SK-N-SH treated with all-trans-retinoic acid at 6 μM for 48 hours (cell line): ENCODE results near the gene CDCA7L.

Source experiments
- BACH2 ChIP-seq: fragments of 250-450 bp; sonication (Bioruptor Pico); IDR thresholded peaks from 2 replicates; pipeline ENCODE4 v1.9.0; 2021; ENCODE audit warnings: mild to moderate bottlenecking, borderline replicate concordance
- OSR1 ChIP-seq: fragments of 250-450 bp; sonication (Bioruptor Pico); IDR thresholded peaks from 2 replicates; pipeline ENCODE4 v1.8.0; 2022; ENCODE audit warnings: moderate library complexity, mild to moderate bottlenecking, inconsistent platforms
- RARB ChIP-seq: fragments of 250-450 bp; sonication (Bioruptor Pico); IDR thresholded peaks from 2 replicates; pipeline ENCODE4 v1.8.0; 2021; ENCODE audit warnings: mild to moderate bottlenecking, moderate library complexity
- SNAI2 ChIP-seq: fragments of 250-450 bp; sonication (Bioruptor Pico); IDR thresholded peaks from 2 replicates; pipeline ENCODE4 v1.5.0; 2020; ENCODE audit warnings: mild to moderate bottlenecking, moderate library complexity
- ZC3H10 ChIP-seq: fragments of 250-450 bp; sonication (Bioruptor Pico); IDR thresholded peaks from 2 replicates; pipeline ENCODE4 v1.5.1; 2021; ENCODE audit warnings: mild to moderate bottlenecking, moderate library complexity
- ZFP30 ChIP-seq: fragments of 450-650 bp; formaldehyde crosslinking; IDR thresholded peaks from 2 replicates; pipeline ENCODE4 v1.5.0; 2022; ENCODE audit warnings: mild to moderate bottlenecking, moderate library complexity
- TF ChIP-seq, protein P1 (sequence below): fragments of 250-450 bp; sonication (Bioruptor Pico); IDR thresholded peaks from 2 replicates; pipeline ENCODE4 v1.5.0; 2020; ENCODE audit warnings: mild to moderate bottlenecking, moderate library complexity
- TF ChIP-seq, protein P2 (sequence below): fragments of 250-450 bp; sonication (Bioruptor Pico); IDR thresholded peaks from 2 replicates; pipeline ENCODE4 v1.8.0; 2020; ENCODE audit warnings: mild to moderate bottlenecking, moderate library complexity, borderline replicate concordance
- TF ChIP-seq, protein P3 (sequence below): fragments of 250-450 bp; sonication (Bioruptor Pico); IDR thresholded peaks from 2 replicates; pipeline ENCODE4 v1.5.1; 2021; ENCODE audit warnings: mild to moderate bottlenecking, moderate library complexity

DNA sequence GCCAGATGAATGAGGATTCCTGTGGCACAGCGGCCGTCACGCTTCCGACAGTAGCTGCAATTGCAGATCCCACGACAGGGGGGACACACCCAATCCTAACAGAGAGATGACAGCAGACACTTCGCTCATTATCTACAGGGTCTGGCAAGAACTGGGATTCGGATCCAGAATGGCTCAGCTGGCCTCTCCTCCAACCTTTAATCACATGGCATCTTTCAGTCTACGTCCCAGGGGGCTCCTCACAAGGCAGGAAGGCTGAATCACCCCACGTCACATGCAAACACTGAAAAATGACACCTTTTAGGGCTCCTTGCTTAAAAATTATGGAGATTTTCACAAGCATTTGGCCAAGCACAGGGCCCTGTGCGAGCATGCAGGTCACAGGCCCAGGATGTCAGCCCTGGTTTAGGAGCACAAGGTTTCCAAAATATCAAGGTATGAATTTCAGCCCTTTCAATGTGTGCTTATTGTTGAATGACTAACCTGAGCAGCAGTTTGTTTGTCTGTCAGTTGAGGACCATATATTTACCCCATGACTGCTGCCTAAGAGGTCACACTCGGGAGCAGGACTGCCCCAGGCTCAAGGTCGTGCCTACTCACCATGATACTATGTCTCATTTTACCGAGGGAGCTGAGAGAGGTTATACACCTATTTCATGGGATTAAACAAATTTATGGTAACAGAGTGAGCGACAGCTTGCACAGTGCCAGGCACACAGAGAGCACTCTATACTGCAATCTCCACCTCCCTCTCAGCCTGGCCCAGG is 42.5 kb downstream of the CDCA7L start:
- no peak for TF ChIP-seq ZC3H10 (CRISPR knock-in tag)
- TF ChIP-seq, protein P1, sequence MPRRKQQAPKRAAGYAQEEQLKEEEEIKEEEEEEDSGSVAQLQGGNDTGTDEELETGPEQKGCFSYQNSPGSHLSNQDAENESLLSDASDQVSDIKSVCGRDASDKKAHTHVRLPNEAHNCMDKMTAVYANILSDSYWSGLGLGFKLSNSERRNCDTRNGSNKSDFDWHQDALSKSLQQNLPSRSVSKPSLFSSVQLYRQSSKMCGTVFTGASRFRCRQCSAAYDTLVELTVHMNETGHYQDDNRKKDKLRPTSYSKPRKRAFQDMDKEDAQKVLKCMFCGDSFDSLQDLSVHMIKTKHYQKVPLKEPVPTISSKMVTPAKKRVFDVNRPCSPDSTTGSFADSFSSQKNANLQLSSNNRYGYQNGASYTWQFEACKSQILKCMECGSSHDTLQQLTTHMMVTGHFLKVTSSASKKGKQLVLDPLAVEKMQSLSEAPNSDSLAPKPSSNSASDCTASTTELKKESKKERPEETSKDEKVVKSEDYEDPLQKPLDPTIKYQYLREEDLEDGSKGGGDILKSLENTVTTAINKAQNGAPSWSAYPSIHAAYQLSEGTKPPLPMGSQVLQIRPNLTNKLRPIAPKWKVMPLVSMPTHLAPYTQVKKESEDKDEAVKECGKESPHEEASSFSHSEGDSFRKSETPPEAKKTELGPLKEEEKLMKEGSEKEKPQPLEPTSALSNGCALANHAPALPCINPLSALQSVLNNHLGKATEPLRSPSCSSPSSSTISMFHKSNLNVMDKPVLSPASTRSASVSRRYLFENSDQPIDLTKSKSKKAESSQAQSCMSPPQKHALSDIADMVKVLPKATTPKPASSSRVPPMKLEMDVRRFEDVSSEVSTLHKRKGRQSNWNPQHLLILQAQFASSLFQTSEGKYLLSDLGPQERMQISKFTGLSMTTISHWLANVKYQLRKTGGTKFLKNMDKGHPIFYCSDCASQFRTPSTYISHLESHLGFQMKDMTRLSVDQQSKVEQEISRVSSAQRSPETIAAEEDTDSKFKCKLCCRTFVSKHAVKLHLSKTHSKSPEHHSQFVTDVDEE (CRISPR knock-in tag): no peak
- TF ChIP-seq, protein P2, sequence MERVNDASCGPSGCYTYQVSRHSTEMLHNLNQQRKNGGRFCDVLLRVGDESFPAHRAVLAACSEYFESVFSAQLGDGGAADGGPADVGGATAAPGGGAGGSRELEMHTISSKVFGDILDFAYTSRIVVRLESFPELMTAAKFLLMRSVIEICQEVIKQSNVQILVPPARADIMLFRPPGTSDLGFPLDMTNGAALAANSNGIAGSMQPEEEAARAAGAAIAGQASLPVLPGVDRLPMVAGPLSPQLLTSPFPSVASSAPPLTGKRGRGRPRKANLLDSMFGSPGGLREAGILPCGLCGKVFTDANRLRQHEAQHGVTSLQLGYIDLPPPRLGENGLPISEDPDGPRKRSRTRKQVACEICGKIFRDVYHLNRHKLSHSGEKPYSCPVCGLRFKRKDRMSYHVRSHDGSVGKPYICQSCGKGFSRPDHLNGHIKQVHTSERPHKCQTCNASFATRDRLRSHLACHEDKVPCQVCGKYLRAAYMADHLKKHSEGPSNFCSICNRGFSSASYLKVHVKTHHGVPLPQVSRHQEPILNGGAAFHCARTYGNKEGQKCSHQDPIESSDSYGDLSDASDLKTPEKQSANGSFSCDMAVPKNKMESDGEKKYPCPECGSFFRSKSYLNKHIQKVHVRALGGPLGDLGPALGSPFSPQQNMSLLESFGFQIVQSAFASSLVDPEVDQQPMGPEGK (CRISPR knock-in tag): no peak
- TF ChIP-seq BACH2 (CRISPR knock-in tag): no peak
- no peak for TF ChIP-seq OSR1
- no peak for TF ChIP-seq ZFP30 (CRISPR knock-in tag)
- no peak for TF ChIP-seq SNAI2
- TF ChIP-seq RARB: no peak
- TF ChIP-seq, protein P3, sequence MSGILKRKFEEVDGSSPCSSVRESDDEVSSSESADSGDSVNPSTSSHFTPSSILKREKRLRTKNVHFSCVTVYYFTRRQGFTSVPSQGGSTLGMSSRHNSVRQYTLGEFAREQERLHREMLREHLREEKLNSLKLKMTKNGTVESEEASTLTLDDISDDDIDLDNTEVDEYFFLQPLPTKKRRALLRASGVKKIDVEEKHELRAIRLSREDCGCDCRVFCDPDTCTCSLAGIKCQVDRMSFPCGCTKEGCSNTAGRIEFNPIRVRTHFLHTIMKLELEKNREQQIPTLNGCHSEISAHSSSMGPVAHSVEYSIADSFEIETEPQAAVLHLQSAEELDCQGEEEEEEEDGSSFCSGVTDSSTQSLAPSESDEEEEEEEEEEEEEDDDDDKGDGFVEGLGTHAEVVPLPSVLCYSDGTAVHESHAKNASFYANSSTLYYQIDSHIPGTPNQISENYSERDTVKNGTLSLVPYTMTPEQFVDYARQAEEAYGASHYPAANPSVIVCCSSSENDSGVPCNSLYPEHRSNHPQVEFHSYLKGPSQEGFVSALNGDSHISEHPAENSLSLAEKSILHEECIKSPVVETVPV: no peak
